Stimulated activated CD4-positive, alpha-beta T cell treated with anti-CD3 and anti-CD28 coated beads, TNF-alpha, amount 100 ng/mL, for 48 hours (primary cell): Measurements from ENCODE around the gene SYCE1.
"Not testable (repeated sequence)": the region's sequence is repeated elsewhere in the genome, so short reads cannot be mapped to it uniquely, and the experiment has no call there.

Experiments
- DNase-seq, 3 donors: peaks; one replicate each; pipeline ENCODE4 v3.0.0-alpha.2; 2020; ENCODE audit warnings: low read depth in 3 of 3

SYCE1 gene, protein sequence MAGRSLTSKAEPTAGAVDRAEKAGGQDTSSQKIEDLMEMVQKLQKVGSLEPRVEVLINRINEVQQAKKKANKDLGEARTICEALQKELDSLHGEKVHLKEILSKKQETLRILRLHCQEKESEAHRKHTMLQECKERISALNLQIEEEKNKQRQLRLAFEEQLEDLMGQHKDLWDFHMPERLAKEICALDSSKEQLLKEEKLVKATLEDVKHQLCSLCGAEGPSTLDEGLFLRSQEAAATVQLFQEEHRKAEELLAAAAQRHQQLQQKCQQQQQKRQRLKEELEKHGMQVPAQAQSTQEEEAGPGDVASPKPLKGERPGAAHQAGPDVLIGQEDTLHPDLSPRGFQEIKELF

DNA sequence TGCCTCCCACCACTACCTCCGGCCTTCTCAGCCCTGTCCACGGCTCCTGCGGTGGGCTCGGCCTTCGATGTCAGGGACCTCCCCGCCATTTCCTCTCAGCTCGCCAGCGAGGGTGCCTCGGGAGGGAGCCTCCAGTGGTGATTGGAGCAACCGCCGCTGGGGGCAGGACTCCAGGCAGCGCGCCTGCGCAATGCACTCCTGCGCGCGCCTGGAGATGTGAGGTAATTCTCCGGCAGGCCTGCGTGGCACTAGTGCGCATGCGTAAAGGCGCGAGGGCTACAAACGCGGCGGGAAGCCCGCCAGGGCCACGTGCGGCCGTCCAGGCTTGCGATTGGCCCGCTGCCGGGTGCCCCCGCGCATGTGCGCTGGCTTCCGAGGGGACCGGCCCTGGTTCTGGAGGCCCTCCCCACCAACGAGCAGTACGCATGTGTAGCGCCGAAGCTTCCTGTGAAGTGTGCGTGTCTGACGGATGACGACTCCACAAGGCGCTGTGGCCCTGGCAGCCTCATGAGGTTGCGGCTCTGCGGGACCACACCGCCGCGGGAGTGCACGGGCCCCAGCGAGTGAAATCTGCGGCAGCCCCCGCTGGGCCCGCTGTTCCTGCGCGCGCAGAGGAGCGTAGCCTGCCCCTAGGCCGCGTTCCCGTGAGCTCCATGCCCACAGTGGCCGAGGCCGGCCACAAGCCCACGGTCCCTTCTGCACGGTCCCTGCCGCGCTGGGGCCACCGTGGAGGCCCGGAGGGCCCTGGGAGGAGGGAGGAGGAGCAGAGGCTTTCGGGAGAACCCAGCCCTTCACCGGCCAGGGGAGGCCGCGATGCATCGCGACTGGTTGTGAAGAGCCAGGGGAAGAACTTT is at the start of gene SYCE1:
SYCE1 (minus strand) TSS at position 143 of the 854 bp plus-strand sequence; CDS start at position 89, 54 bp downstream.
- DNase-seq, result peak in 1 of 3 donors; percentile 8

DNA sequence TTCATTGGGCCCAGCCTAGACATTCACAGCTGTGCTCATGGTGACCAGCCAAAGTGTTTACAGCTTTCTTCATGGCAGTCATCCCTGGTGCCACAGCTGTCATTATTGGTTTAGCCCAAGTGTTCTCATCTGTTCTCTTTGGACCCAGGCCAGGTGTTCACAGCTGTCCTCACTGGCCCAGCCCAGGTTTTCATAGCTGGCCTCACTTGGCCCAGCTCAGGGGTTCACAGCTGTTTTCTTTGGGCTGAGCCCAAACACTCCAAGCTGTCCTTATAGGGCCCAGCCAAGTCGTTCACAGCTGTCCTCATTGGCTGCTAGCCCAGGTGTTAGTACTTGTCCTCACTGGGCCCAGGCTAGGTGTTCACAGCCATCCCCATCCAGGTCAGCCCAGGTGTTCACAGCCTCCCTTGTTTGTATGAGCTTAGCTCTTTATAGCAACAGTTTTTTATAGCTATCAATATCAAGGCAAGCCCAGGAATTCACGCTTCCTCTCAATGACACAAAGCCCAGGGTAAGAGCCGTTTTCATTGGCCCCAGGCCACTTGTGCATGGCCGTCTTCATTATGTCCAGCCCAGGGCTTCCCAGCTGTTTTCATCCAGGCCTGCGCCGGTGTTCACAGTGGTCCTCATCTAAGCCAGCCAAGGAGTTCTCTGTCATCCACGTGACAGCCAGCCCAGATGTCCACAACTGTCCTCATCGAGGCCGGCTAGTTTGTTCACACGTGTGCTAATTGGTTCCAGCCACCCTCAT is 49.6 kb upstream of the SYCE1 start:
- DNase-seq, result no peak

DNA sequence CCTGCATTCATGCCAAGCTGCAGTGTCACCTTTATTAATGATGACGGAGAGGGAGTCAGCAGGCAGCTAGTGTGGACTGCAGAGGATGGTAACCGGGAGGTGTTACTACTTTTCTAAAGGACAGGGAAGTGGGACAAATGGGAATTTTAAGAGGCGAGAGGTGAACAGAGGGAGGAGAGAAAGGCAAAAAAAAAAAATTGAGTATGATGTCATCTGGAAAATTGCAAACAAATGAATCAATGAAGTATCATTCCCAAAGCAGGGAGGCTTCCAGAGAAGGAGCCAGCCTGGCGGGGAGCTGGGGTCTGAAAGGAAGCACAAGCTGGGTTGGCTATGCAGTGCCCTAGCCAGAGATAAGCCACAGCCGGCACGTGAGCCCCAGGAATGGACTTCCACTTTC is 48.3 kb upstream of the SYCE1 start:
- no peak for DNase-seq

DNA sequence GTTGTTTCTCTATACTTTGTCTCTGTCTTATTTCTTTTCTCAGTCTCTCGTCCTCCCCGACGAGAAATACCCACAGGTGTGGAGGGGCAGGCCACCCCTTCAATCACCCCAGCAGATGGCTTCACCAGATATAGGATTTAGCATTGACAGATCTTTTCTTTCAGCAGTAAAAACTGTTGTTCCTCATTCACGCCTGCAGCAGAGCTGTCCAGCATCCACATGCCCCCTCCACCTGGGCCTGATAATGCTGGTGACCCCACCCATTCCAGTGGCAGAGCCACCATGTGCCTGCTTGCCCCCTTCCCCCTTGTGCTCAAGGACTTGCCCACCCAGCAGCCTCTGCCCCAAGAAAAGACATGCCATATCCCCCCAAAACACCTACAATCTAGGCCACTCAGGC is 45.7 kb upstream of the SYCE1 start:
- DNase-seq, result no peak

DNA sequence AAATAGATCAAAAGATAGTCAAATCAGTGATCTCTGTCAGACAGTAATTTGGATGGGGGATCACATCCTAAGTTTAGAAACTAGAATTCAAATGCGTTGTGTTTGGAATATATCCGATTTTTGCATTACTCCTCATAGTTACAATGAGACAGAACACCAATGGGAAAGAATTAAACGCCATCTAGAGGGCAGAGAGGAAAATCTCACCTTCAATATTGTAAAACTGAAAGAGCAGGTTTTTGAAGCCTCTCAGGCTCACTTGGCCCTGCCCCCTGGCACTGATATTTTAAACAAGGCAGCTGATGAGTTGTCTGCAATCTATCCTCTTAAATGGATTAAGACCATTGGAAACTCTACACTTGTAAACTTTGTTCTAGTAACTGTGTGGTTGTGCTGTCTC is 43.5 kb upstream of the SYCE1 start:
- DNase-seq, result no peak

DNA sequence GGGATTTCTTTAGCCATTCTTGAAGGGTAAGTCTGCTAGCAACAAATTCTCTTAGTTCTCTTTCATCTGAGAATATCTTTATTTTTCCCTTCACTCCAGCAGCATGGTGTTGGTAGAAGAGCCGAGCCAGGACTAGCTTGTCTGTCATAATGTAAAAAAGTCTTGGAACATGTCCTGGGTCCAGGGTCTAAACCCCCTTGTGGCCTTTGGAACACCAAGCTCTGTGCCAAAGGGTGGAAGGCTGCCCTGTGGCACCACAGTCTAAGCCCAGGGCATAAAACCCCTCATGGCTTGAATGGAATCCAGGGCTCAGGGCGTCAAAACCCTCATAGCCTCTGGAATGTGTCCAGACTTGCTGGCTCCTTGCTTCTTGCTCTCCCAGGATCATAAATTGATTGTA is 38.1 kb upstream of the SYCE1 start:
- not testable (repeated sequence) for DNase-seq

DNA sequence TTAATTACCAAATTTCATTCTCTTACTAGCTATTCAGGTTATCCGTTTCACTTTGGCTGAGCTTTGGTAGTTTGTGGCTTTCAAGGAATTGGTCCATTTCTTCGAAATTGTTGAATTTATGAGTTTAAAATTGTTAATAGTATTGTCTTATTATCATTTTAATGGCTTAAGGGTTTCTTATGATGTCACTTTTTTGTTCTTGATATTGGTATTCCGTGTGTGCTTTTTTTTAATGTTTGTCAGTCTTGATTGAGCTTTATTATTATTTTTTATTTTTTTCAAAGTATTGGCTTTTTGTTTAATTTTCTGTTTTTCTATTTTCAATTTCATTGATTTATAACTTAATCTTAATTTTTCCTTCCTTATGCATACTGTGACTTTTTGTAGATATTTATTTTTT is 35.3 kb upstream of the SYCE1 start:
- no peak for DNase-seq

DNA sequence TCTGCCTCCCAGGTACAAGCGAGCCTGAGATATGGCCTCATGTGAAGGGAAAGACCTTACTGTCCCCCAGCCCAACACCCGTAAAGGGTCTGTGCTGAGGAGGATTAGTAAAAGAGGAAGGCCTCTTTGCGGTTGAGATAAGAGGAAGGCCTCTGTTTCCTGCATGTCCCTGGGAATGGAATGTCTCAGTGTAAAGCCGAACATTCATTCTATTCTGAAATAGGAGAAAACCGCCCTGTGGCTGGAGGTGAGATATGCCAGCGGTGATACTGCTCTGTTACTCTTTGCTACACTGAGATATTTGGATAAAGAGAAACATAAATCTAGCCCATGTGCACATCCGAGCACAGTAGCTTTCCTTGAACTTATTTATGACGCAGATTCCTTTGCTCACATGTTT is 34.5 kb upstream of the SYCE1 start:
- DNase-seq, result not testable (repeated sequence)

DNA sequence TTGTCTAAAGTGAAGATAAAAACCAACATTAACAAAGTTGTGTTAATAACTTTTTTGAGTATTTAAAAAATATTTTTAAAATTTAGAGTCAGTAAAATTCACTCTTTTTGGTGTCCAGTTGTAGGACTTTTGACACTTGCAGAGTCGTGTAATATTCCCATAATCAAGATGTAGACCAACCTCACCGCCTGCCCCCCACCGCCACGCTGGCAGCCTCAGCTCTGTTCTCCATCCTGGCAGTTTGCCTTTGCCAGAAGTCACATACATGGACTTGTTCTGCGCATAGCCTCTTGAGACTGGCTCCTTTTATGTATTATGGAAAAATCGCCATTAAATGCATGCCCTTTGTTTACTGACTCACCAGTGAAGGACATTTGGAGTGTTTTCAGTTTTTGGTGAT is 27.3 kb upstream of the SYCE1 start:
- no peak for DNase-seq

DNA sequence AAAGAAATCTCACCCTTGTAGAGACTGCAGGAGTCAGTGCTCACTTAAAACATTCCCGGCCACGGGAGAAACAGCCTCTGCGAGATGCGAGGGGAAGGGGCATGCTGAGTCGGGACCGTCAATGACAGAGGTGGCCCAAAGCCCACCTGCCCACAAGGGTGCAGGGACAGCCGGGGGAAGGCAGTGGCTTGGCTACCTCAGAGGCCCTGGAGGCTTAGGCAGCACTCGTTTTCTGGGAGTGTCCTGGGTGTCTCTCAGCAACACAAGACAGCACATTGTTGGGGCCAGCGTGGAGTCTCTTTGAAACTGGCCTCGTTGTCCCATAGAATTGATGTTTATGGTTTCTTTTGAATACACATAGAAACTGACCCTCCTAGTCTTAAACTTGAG is 25.6 kb upstream of the SYCE1 start:
- no peak for DNase-seq

DNA sequence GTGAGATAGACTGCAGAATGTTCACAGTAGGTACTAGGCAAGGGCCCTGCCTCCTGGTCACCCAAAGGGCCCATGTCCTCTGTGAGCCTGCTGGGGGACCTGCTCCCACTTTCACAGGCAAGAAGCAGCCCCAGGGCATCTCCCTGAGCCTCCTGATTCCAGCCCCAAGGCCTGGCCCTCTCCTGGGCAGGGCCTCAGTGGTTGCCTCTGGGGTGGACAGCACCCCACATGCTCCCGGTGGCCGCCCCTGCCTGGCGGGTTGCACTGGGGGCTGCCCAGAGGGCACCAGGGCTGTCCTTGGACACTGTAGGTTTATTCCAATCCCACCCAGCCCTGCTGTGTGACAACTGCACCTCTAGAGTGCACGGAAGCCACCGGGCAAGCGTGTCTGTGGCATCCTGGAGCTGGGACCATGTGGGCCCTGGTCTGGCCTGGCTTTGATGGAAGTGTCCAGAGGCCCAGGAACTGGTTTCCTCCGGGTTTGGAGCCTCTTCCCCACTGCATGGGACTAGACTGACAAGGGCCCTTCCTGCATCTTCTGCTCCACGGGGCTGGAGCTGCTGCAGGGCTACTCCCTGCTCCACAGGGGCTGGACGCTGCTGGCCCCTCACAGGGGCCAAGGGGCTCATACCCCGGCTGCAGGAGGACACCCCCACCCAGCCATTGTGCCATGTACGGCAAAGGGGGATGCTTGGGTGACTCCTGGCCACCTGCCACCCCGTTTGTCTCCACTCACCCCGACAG is 25.0 kb upstream of the SYCE1 start:
- DNase-seq, result no peak

DNA sequence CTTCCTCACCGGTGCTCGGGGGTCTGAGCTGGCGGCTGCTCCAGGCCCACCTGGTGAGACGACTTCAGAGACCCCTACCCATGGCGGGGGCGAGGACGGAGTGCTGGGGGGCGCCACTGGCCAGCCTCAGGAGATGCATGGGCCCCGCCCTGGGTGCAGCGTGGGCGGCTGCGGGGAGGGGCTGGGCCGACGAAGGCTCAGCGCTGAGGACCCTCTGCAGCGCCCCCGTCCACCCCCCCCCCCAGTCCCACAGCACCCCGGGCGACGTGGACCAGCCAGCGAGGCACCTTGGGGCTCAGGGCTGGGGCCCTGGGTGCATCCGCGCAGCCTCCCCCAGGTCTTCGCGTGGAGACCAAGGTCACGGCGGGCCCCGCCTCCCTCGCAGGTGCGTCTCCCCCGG is 11.7 kb upstream of the SYCE1 start:
- not testable (repeated sequence) for DNase-seq

DNA sequence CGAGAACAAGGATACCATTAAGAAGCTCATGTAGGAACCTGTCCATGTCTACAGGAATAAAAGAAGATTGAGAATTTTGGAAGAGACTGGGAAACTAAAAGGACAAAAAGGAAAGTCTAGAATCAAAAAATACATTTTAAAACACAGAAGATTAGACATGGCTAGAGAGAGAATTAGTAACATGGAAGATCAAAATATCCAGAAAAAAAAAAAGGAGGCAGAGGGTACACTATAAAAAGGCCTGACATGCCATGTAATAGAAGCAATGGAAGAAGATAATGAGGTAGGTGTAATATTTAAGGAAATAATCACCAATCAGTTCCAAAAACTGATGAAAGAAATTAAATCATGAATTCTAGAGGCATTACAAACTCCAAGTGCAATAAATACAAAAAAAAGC is 8.1 kb upstream of the SYCE1 start:
- DNase-seq, result not testable (repeated sequence)

DNA sequence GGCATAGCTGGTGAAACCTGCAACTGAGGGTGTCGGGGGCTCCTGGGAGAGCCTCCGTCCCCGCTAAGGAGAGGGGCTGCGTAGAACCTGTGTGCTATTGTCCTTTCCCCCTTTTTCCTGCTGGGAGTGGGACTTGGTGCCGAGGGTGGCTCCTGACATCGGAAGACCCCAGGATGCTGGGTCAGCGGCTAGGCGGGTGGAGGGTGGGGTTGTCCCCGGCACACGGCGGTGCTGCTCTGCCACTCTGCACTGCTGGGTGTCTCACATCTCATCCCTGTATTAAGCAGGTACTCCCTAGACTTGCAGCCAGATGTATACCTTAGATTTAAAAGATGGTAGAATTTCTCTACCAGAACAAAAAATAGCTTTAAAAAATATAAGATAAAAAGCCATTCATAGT is 6.7 kb upstream of the SYCE1 start:
- DNase-seq, result not testable (repeated sequence)

DNA sequence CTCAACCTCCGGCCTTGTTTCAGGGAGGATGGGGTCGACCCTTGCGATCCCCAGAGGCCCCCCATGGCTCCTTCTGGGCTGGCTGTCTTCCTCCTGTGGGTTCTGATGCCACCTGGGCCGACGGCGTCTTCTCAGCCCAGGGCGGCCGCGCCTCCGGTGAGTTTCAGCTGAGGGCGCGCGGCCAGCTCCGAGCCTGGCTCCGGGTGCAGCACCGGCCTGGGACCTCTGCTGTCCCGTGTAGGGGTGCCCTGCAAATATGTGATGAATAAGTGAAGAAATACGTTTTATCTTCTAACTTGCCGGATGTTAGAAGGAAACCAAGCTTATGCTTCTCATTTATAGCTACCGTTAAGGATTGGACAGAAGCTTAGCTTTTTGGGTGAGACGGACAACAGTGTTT is 4.4 kb upstream of the SYCE1 start:
- not testable (repeated sequence) for DNase-seq

DNA sequence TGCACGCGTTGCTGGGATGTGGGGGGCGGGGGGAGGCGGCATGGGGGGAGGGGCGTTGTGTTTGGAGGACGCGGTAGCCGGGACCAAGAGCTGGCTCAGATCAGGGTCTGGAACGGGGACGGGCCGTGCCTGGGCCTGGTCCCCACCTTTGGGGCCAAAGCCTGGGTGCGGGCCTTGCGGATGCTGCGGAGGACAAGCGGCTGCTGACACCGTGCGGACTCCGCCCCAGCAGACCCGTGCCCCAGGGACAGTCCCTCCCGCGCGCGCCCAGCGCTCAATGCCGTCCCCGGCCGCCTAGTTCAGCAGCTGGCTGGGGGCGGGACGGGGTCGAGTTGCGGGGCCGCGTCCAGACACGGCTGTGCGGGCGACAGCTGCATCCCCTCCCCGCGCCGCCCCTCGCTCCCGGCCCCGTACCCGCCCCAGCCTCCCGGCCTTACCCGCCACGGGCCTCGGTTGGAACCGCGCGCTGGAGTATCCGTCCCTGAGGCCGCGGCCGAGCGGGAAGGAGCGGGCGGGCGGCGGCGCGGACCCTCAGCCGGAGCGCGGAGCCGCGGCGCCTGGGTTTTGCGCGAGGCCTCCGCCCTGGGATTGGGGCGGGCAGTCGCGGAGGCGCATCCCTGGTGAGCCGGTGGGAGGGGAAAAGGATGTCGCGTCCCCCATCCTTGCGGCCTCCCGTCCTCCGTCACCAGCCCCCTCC is 3.6 kb upstream of the SYCE1 start:
- not testable (repeated sequence) for DNase-seq

DNA sequence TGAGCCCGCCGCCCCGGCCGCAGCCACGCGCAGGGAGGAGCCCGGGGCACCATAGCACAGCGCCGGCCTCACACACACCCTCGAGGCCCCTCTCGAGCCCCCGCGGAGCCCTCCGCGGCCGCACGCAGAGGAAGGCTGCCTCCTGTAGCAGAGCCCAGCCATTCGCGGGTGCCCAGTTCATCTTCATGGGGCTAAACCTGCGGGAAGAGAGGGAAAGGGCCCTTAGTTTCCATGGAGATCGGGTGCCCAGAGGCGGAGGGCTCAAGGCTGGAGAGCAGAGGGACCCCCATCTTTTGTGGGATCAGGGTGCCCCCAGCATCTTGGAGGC is 2.9 kb upstream of the SYCE1 start:
- no peak for DNase-seq

DNA sequence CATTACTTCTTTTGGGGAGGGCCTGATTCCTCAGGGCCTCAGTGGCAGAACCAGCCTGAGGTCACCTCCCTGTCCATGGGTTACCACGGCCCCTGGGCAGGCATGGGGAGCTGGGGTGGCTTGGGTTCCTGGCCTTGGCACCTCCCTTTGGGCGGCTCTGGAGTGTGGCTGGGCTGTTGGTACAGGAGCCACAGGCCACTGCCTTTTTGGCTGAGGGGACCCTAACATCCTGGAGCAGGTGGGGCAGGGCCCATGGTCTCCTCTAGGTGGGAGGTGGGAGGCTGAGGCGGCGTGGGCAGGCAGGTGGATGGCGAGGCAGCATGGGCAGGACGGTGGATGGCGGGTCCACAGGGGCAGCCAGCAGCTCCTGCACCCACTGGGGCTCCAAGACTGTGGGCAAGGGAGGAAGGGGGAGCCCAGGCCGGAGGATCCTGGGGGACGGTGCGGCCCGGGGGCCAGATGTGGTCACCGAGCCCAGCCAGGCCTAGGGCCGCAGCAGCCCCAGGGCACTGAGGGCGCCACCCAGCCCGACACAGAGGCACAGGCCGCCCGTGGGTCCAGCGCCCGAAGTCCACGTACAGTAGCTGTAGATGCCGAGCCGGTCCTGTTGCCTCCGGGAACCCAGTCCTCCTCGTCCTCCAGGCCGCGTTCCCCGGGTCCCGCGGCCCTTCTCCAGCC is 2.4 kb upstream of the SYCE1 start:
- DNase-seq, result no peak

DNA sequence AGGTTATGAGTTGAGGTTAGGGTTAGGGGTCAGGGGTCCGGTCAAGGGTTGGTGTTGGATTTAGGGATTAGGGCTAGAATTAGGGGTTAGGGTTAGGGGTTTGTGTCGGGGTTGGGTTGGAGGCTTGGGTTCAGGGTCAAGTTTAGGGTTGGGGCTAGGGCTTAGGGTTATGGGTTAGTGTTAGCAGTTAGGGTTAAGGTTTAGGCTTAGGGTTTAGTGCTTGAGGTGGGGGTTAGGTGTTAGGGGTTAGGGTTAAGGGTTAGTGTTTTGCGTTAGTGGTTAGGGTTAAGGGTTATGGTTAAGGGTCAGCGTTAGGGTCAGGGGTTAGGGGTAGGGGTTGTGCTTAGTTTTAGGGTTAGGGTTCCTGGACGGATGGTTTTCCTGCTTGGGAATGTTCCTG is 1.7 kb upstream of the SYCE1 start:
- DNase-seq, result no peak

DNA sequence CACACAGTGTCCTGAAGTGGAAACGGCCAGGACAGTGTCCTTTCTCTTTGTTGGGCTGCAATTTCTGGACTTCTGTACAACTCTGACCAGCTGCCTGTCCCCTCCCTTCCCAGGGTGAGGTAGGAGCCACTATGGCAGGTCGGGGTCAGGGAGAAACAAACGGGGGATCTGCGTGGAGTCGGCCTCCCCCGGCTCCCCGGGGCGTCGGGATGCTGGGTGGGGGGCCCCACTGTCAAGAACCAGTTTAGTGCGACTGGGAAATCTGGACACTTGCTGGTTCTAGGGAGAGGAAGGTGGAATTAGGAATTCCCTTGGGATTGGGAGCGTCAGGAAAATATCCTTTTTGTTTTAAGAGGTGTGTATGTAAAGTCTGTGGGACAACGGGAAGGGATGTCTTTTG is 567 bp downstream of the SYCE1 start:
- DNase-seq, result no peak

DNA sequence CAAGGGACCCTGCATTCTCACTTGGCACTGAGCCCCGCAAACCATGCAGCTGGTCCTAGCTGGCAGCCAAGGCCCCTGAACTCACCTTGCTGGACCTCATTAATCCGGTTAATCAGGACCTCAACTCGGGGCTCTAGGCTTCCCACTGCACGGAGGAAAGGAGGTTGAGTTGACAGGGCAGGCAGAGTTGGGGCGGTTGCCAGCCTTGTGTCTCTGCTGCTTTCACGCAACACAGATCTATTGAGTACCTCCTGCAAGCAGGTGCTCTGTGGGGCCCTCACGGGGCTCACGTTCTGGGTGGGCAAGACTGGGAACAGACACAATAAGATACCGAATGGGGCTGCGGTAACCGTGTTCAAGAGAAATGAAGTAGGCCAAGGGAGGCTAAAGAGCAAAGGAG is 6.2 kb downstream of the SYCE1 start:
- no peak for DNase-seq
